ENCODE results near the gene SLAIN1.

GRCh38 chr13:77693449-77693940 lies 4.0 kb upstream of the SLAIN1 start:
- TF ChIP-seq EP300 (IDR thresholded peaks at IDR 0.05; ENCODE audit: low read depth) (no peak), CTCF (IDR thresholded peaks at IDR 0.05) (no peak)

All from transverse colon (tissue), 3 donors.